A673 (cell line): Measurements from ENCODE around the gene TNFAIP2. TPM values are rescaled to one million over a fixed set of nuclear protein-coding genes. Genes with fewer than 3 reads are reported as not detected.

Source experiments
- BruUV-seq: library from RNA; stranded (reverse); fragments of 400-500 nt; replicated peaks from 2 replicates; lab custom pipeline; 2021; lab: Mats Ljungman, UMichigan
- CTCF ChIA-PET: fragments of 300-600 bp; sonication (Branson Sonifier 250); formaldehyde crosslinking; loops from one replicate; lab custom pipeline; 2022; ENCODE audit warnings: antibody characterized with exemption; lab: Charles Lee
- POLR2A ChIA-PET: fragments of 300-600 bp; sonication (Branson Sonifier 250); formaldehyde crosslinking; loops from one replicate; lab custom pipeline; 2022; ENCODE audit warnings: antibody characterized with exemption; ENCODE audit not compliant: low non-redundant PET; lab: Charles Lee
- DNase-seq: peaks from one replicate; pipeline ENCODE4 v3.0.0-alpha.2; 2015; ENCODE audit warnings: low spot score
- H3K27ac ChIP-seq: fragments of 200-600 bp; sonication (generic); 2 replicates; pipeline ENCODE4 v1.5.1; 2016; ENCODE audit warnings: mixed run types, low read depth, mild to moderate bottlenecking, mixed read lengths, antibody characterized with exemption, low read length; ENCODE audit not compliant: poor library complexity, severe bottlenecking
- H3K27me3 ChIP-seq: fragments of 200-600 bp; sonication (generic); replicated peaks from 2 replicates; pipeline ENCODE4 v1.6.1; 2017; ENCODE audit warnings: mixed run types, low read depth, mild to moderate bottlenecking, mixed read lengths, antibody characterized with exemption, low read length; ENCODE audit not compliant: insufficient read depth, poor library complexity
- H3K36me3 ChIP-seq: fragments of 200-600 bp; sonication (generic); 2 replicates; pipeline ENCODE4 v1.6.1; 2016; ENCODE audit warnings: mixed run types, mild to moderate bottlenecking, mixed read lengths, antibody characterized with exemption, low read length; ENCODE audit not compliant: insufficient read depth, poor library complexity, severe bottlenecking
- H3K4me1 ChIP-seq: fragments of 200-600 bp; sonication (generic); 2 replicates; pipeline ENCODE4 v1.6.1; 2017; ENCODE audit warnings: mixed run types, mild to moderate bottlenecking, mixed read lengths, antibody characterized with exemption, low read length; ENCODE audit not compliant: insufficient read depth, poor library complexity, severe bottlenecking
- H3K4me3 ChIP-seq: fragments of 200-600 bp; sonication (generic); 2 replicates; pipeline ENCODE4 v1.5.1; 2016; ENCODE audit warnings: low read depth, mixed run types, mild to moderate bottlenecking, mixed read lengths, low read length; ENCODE audit not compliant: poor library complexity, severe bottlenecking
- H3K9me3 ChIP-seq: fragments of 200-600 bp; sonication (generic); 2 replicates; pipeline ENCODE4 v1.6.1; 2016; ENCODE audit warnings: mixed run types, low read depth, mild to moderate bottlenecking, mixed read lengths, antibody characterized with exemption, low read length; ENCODE audit not compliant: poor library complexity, severe bottlenecking
- CTCF ChIP-seq: fragments of 300-800, 200-600 bp; sonication (generic); conservative IDR thresholded peaks from 2 replicates; pipeline ENCODE4 v1.5.1; 2017; ENCODE audit warnings: low read depth, mild to moderate bottlenecking, antibody characterized with exemption, low read length, moderate library complexity, mixed read lengths
- EZH2 ChIP-seq: fragments of 200-600 bp; sonication (generic); IDR thresholded peaks from 2 replicates; pipeline ENCODE4 v1.6.1; 2017; ENCODE audit warnings: borderline replicate concordance, low read depth, mild to moderate bottlenecking, mixed read lengths, antibody characterized with exemption, low read length; ENCODE audit not compliant: poor library complexity, severe bottlenecking
- intact Hi-C: fragments of 100-400 bp; cut with micrococcal nuclease; formaldehyde crosslinking; loops from one replicate; pipeline ENCODE4 v1.10.0; 2022; ENCODE audit not compliant: unreplicated experiment
- total RNA-seq: library from RNA; stranded (reverse); gene quantifications from 2 replicates; pipeline ENCODE4 v1.2.3, GENCODE V29; 2021

The TNFAIP2 gene
- total RNA-seq, 1 experiment from 2014 or later = 5.5 TPM

- Histone ChIP-seq H3K27me3 (no peaks in the 10 kb centered on the region), H3K4me3 (no peak overlapping the region), H3K9me3 (no peaks in the 10 kb centered on the region), H3K4me1 (peaks cover 24% of the 10 kb centered on the region), H3K36me3 (no peaks in the 10 kb centered on the region), H3K27ac (peak overlapping the region; percentile 41)
- peak; percentile 84 for DNase-seq
- no TSS peak for BruUV-seq
- ChIA-PET CTCF (no interaction called here), POLR2A (no interaction called here)
- intact Hi-C loops = no loop called here
- TF ChIP-seq CTCF = no peak
- TF ChIP-seq EZH2 = no peak
Observed at GRCh38 chr14:103121846-103122584, 1.2 kb upstream of the TNFAIP2 start.

- POLR2A ChIA-PET = no interaction called here
- BruUV-seq = no TSS peak
- intact Hi-C loops = no loop called here
- CTCF ChIA-PET = no interaction called here
- DNase-seq = peak; percentile 49
- H3K27ac ChIP-seq = peak overlapping the region; percentile 41
- H3K9me3 ChIP-seq = no peaks in the 10 kb centered on the region
- no peak overlapping the region for H3K4me3 ChIP-seq
- no peaks in the 10 kb centered on the region for H3K36me3 ChIP-seq
- TF ChIP-seq CTCF (no peak), EZH2 (no peak)
- no peaks in the 10 kb centered on the region for H3K27me3 ChIP-seq
- peaks cover 24% of the 10 kb centered on the region for H3K4me1 ChIP-seq
Observed at GRCh38 chr14:103122585-103122946, 695 bp upstream of the TNFAIP2 start.

- DNase-seq = no peak
- Histone ChIP-seq H3K9me3 (no peaks in the 10 kb centered on the region), H3K4me3 (peak overlapping the region; percentile 15), H3K36me3 (no peaks in the 10 kb centered on the region), H3K4me1 (peaks cover 21% of the 10 kb centered on the region), H3K27me3 (no peaks in the 10 kb centered on the region), H3K27ac (no peak overlapping the region)
- POLR2A ChIA-PET = no interaction called here
- CTCF ChIA-PET = interaction anchor here (0.7 kb wide), 1 partner anchor 19 kb away, joined by 3 read pairs; no protein-coding TSS in a partner anchor
- BruUV-seq = no TSS peak
- TF ChIP-seq CTCF (0 out of 2 replicates have a peak, but pooled peaks have one; percentile 29), EZH2 (no peak)
- intact Hi-C loops = no loop called here
Observed at GRCh38 chr14:103123634-103124500, 606 bp downstream of the TNFAIP2 start.
